ENCODE measurements around the gene CAPN11.

GRCh38 chr6:44158770-44159228 lies at the start of gene CAPN11:
- TF ChIP-seq CTCF (IDR thresholded peaks at IDR 0.05; ENCODE audit: insufficient read depth, low read length) (no peak), POLR2AphosphoS5 (IDR thresholded peaks at IDR 0.05; ENCODE audit: low read depth) (no peak), REST (IDR thresholded peaks at IDR 0.05; ENCODE audit: insufficient replicate concordance, low read depth) (no peak)

Data from HL-60 (cell line).